HG03575 (cell line): Measurements from ENCODE around the gene PI4KA.
"Not testable (repeated sequence)": the region's sequence is repeated elsewhere in the genome, so short reads cannot be mapped to it uniquely, and the experiment has no call there.

Source experiments
- ATAC-seq: cut with Tn5 transposase; IDR thresholded peaks from one replicate; pipeline ENCODE4 v1.9.1; 2021; ENCODE audit not compliant: unreplicated experiment, insufficient number of reproducible peaks, low FRiP score; ENCODE audit errors: extremely low read depth

PI4KA gene

GRCh38 chr22:20692926-20693325 lies 165.7 kb downstream of the PI4KA start:
- ATAC-seq, result not testable (repeated sequence)

- not testable (repeated sequence) for ATAC-seq
Observed at GRCh38 chr22:20690586-20691317, 167.9 kb downstream of the PI4KA start.

GRCh38 chr22:20687356-20688172 lies 171.0 kb downstream of the PI4KA start:
- ATAC-seq, result not testable (repeated sequence)

GRCh38 chr22:20685764-20686163 lies 172.8 kb downstream of the PI4KA start:
- ATAC-seq, result not testable (repeated sequence)

- ATAC-seq, result not testable (repeated sequence)
Observed at GRCh38 chr22:20678792-20679435, 179.7 kb downstream of the PI4KA start.

- ATAC-seq, result no peak
Observed at GRCh38 chr22:20677684-20678242, 180.8 kb downstream of the PI4KA start.

GRCh38 chr22:20675613-20676012 lies 183.0 kb downstream of the PI4KA start:
- not testable (repeated sequence) for ATAC-seq

- no peak for ATAC-seq
Observed at GRCh38 chr22:20674998-20675397, 183.6 kb downstream of the PI4KA start.

- no peak for ATAC-seq
Observed at GRCh38 chr22:20673295-20674195, 185.1 kb downstream of the PI4KA start.

GRCh38 chr22:20672732-20673131 lies 185.9 kb downstream of the PI4KA start:
- ATAC-seq, result no peak

- ATAC-seq, result no peak
Observed at GRCh38 chr22:20672082-20672424, 186.6 kb downstream of the PI4KA start.

GRCh38 chr22:20671409-20672081 lies 187.1 kb downstream of the PI4KA start:
- ATAC-seq, result no peak

GRCh38 chr22:20670457-20671261 lies 188.0 kb downstream of the PI4KA start:
- not testable (repeated sequence) for ATAC-seq

- ATAC-seq, result not testable (repeated sequence)
Observed at GRCh38 chr22:20669884-20670283, 188.7 kb downstream of the PI4KA start.

GRCh38 chr22:20669471-20669870 lies 189.1 kb downstream of the PI4KA start:
- ATAC-seq, result not testable (repeated sequence)

- ATAC-seq, result not testable (repeated sequence)
Observed at GRCh38 chr22:20668769-20669168, 189.8 kb downstream of the PI4KA start.

- not testable (repeated sequence) for ATAC-seq
Observed at GRCh38 chr22:20668226-20668625, 190.4 kb downstream of the PI4KA start.
